Spleen (tissue), 7 donors: Measurements from ENCODE around the gene CDX1.
"Not testable (repeated sequence)": the region's sequence is repeated elsewhere in the genome, so short reads cannot be mapped to it uniquely, and the experiment has no call there.

Experiments
- POLR2A ChIP-seq, 3 donors: fragments of 450-650 bp; IDR thresholded peaks; one replicate each; pipeline ENCODE4 v1.5.1; 2017; ENCODE audit warnings: antibody characterized with exemption in 3 of 3, mild to moderate bottlenecking in 1 of 3
- TF ChIP-seq, protein P1 (sequence below), 11 experiments: fragments of 200-600 bp in 7 of 11; fragments of 450-650 bp in 4 of 11; sonication (generic) in 4 of 11; IDR thresholded peaks in 8 of 11; conservative IDR thresholded peaks in 3 of 11; 1 replicate in 7 of 11; 2 replicates in 4 of 11; pipeline versions ENCODE4 v1.4.0 to v1.8.0; 2016 to 2021; ENCODE audit warnings: antibody characterized with exemption in 11 of 11, inconsistent platforms in 4 of 11, mild to moderate bottlenecking in 1 of 11
- donor health status: DM: no; HTN: no; CAD: no; lungs with moderate emphysema.
- donor health status: DM: no; HTN: no; CAD: no.
- donor health status: DM: no; HTN: no; CAD: no.

DNA sequence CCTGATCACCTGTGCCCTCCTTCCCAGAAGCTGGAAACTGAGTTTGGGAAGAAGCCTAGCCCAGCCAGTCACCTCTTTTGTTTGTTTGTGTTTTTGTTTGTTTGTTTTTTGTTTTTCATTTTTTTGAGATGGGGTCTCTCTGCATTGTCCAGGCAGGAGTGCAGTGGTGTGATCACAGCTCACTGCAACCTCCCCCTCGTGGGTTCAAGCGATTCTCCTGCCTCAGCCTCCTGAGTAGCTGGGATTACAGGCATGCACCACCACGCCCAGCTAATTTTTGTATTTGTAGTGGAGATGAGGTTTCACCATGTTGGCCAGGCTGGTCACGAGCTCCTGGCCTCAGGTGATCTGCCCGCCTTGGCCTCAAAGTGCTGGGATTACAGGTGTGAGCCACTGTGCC is 67.1 kb downstream of the CDX1 start:
- not testable (repeated sequence) for TF ChIP-seq POLR2A (IDR thresholded peaks at IDR 0.05)
- TF ChIP-seq, protein P1, sequence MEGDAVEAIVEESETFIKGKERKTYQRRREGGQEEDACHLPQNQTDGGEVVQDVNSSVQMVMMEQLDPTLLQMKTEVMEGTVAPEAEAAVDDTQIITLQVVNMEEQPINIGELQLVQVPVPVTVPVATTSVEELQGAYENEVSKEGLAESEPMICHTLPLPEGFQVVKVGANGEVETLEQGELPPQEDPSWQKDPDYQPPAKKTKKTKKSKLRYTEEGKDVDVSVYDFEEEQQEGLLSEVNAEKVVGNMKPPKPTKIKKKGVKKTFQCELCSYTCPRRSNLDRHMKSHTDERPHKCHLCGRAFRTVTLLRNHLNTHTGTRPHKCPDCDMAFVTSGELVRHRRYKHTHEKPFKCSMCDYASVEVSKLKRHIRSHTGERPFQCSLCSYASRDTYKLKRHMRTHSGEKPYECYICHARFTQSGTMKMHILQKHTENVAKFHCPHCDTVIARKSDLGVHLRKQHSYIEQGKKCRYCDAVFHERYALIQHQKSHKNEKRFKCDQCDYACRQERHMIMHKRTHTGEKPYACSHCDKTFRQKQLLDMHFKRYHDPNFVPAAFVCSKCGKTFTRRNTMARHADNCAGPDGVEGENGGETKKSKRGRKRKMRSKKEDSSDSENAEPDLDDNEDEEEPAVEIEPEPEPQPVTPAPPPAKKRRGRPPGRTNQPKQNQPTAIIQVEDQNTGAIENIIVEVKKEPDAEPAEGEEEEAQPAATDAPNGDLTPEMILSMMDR (IDR thresholded peaks at IDR 0.05 in 8 of 11, conservative IDR thresholded peaks at IDR 0.05 in 3 of 11): not testable (repeated sequence)
